ENCODE measurements around the gene BMP3.

Gene BMP3

GRCh38 chr4:81062001-81062400 is 31.5 kb downstream of the BMP3 start:
- Mint-ChIP-seq H3K27ac (no peak overlapping the region), H3K27me3 (peaks cover 12% of the 10 kb centered on the region), H3K4me1 (ENCODE audit: low read depth) (no peaks in the 10 kb centered on the region), H3K36me3 (ENCODE audit: low read depth) (no peaks in the 10 kb centered on the region), H3K9me3 (no peaks in the 10 kb centered on the region), H3K4me3 (no peak overlapping the region)

GRCh38 chr4:81065446-81065845 is 34.9 kb downstream of the BMP3 start:
- Mint-ChIP-seq H3K4me3 (no peak overlapping the region), H3K9me3 (no peaks in the 10 kb centered on the region), H3K4me1 (ENCODE audit: low read depth) (no peaks in the 10 kb centered on the region), H3K36me3 (ENCODE audit: low read depth) (no peaks in the 10 kb centered on the region), H3K27ac (no peak overlapping the region), H3K27me3 (peaks cover 12% of the 10 kb centered on the region)

GRCh38 chr4:81069706-81070331 is 39.3 kb downstream of the BMP3 start:
- no peaks in the 10 kb centered on the region for H3K4me1 Mint-ChIP-seq (ENCODE audit: low read depth)
- H3K9me3 Mint-ChIP-seq = no peaks in the 10 kb centered on the region
- peaks cover 9% of the 10 kb centered on the region for H3K27me3 Mint-ChIP-seq
- no peaks in the 10 kb centered on the region for H3K36me3 Mint-ChIP-seq (ENCODE audit: low read depth)
- no peak overlapping the region for H3K27ac Mint-ChIP-seq
- no peak overlapping the region for H3K4me3 Mint-ChIP-seq

GRCh38 chr4:81071013-81071412 is 40.5 kb downstream of the BMP3 start:
- Mint-ChIP-seq H3K27ac (no peak overlapping the region), H3K27me3 (peaks cover 14% of the 10 kb centered on the region), H3K4me1 (ENCODE audit: low read depth) (no peaks in the 10 kb centered on the region), H3K9me3 (no peaks in the 10 kb centered on the region), H3K4me3 (no peak overlapping the region), H3K36me3 (ENCODE audit: low read depth) (no peaks in the 10 kb centered on the region)

- Mint-ChIP-seq H3K27ac (no peak overlapping the region), H3K36me3 (ENCODE audit: low read depth) (no peaks in the 10 kb centered on the region), H3K4me3 (no peak overlapping the region), H3K27me3 (peaks cover 5% of the 10 kb centered on the region), H3K9me3 (peaks cover 3% of the 10 kb centered on the region), H3K4me1 (ENCODE audit: low read depth) (no peaks in the 10 kb centered on the region)
These were observed 50.6 kb downstream of the BMP3 start for GRCh38 chr4:81081156-81081555.

GRCh38 chr4:81084029-81084428 is 53.5 kb downstream of the BMP3 start:
- no peak overlapping the region for H3K27ac Mint-ChIP-seq
- H3K4me3 Mint-ChIP-seq = no peak overlapping the region
- peaks cover 5% of the 10 kb centered on the region for H3K27me3 Mint-ChIP-seq
- H3K4me1 Mint-ChIP-seq (ENCODE audit: low read depth) = no peaks in the 10 kb centered on the region
- peaks cover 3% of the 10 kb centered on the region for H3K9me3 Mint-ChIP-seq
- H3K36me3 Mint-ChIP-seq (ENCODE audit: low read depth) = no peaks in the 10 kb centered on the region

GRCh38 chr4:81084634-81085033 is 54.1 kb downstream of the BMP3 start:
- Mint-ChIP-seq H3K9me3 (peaks cover 3% of the 10 kb centered on the region), H3K27me3 (peaks cover 5% of the 10 kb centered on the region), H3K27ac (no peak overlapping the region), H3K4me1 (ENCODE audit: low read depth) (no peaks in the 10 kb centered on the region), H3K4me3 (no peak overlapping the region), H3K36me3 (ENCODE audit: low read depth) (no peaks in the 10 kb centered on the region)

GRCh38 chr4:81085291-81085690 is 54.8 kb downstream of the BMP3 start:
- Mint-ChIP-seq H3K27ac (no peak overlapping the region), H3K4me3 (no peak overlapping the region), H3K36me3 (ENCODE audit: low read depth) (no peaks in the 10 kb centered on the region)

GRCh38 chr4:81085979-81086378 is 55.5 kb downstream of the BMP3 start:
- no peak overlapping the region for H3K4me3 Mint-ChIP-seq
- H3K27me3 Mint-ChIP-seq = peaks cover 8% of the 10 kb centered on the region
- H3K9me3 Mint-ChIP-seq = peaks cover 3% of the 10 kb centered on the region
- H3K36me3 Mint-ChIP-seq (ENCODE audit: low read depth) = no peaks in the 10 kb centered on the region
- H3K4me1 Mint-ChIP-seq (ENCODE audit: low read depth) = no peaks in the 10 kb centered on the region
- H3K27ac Mint-ChIP-seq = no peak overlapping the region

More at GRCh38 chr4:81085291-81085690, 54.8 kb downstream of the BMP3 start:
- peaks cover 8% of the 10 kb centered on the region for H3K27me3 Mint-ChIP-seq
- peaks cover 3% of the 10 kb centered on the region for H3K9me3 Mint-ChIP-seq
- no peaks in the 10 kb centered on the region for H3K4me1 Mint-ChIP-seq (ENCODE audit: low read depth)

GRCh38 chr4:81093720-81094401 is 63.4 kb downstream of the BMP3 start:
- no peaks in the 10 kb centered on the region for H3K9me3 Mint-ChIP-seq
- H3K36me3 Mint-ChIP-seq (ENCODE audit: low read depth) = no peaks in the 10 kb centered on the region
- peaks cover 8% of the 10 kb centered on the region for H3K27me3 Mint-ChIP-seq
- H3K4me1 Mint-ChIP-seq (ENCODE audit: low read depth) = no peaks in the 10 kb centered on the region
- no peak overlapping the region for H3K27ac Mint-ChIP-seq
- H3K4me3 Mint-ChIP-seq = no peak overlapping the region

GRCh38 chr4:81095389-81095788 is 64.9 kb downstream of the BMP3 start:
- H3K27ac Mint-ChIP-seq = no peak overlapping the region
- H3K9me3 Mint-ChIP-seq = no peaks in the 10 kb centered on the region
- H3K27me3 Mint-ChIP-seq = peaks cover 4% of the 10 kb centered on the region
- H3K4me3 Mint-ChIP-seq = no peak overlapping the region
- no peaks in the 10 kb centered on the region for H3K4me1 Mint-ChIP-seq (ENCODE audit: low read depth)
- H3K36me3 Mint-ChIP-seq (ENCODE audit: low read depth) = no peaks in the 10 kb centered on the region

GRCh38 chr4:81096566-81096965 is 66.1 kb downstream of the BMP3 start:
- Mint-ChIP-seq H3K27ac (no peak overlapping the region), H3K4me1 (ENCODE audit: low read depth) (no peaks in the 10 kb centered on the region), H3K27me3 (peaks cover 4% of the 10 kb centered on the region), H3K36me3 (ENCODE audit: low read depth) (no peaks in the 10 kb centered on the region), H3K9me3 (no peaks in the 10 kb centered on the region), H3K4me3 (no peak overlapping the region)

GRCh38 chr4:81102107-81102506 is 71.6 kb downstream of the BMP3 start:
- H3K9me3 Mint-ChIP-seq = no peaks in the 10 kb centered on the region
- H3K27me3 Mint-ChIP-seq = no peaks in the 10 kb centered on the region
- H3K4me1 Mint-ChIP-seq (ENCODE audit: low read depth) = no peaks in the 10 kb centered on the region
- H3K27ac Mint-ChIP-seq = no peak overlapping the region
- no peaks in the 10 kb centered on the region for H3K36me3 Mint-ChIP-seq (ENCODE audit: low read depth)
- H3K4me3 Mint-ChIP-seq = no peak overlapping the region

- no peaks in the 10 kb centered on the region for H3K27me3 Mint-ChIP-seq
- no peak overlapping the region for H3K4me3 Mint-ChIP-seq
- no peak overlapping the region for H3K27ac Mint-ChIP-seq
- H3K9me3 Mint-ChIP-seq = no peaks in the 10 kb centered on the region
- no peaks in the 10 kb centered on the region for H3K36me3 Mint-ChIP-seq (ENCODE audit: low read depth)
- H3K4me1 Mint-ChIP-seq (ENCODE audit: low read depth) = no peaks in the 10 kb centered on the region
These were observed 75.6 kb downstream of the BMP3 start for GRCh38 chr4:81106150-81106549.
